Measurements from ENCODE around the gene IL1RAPL2. TPM values are rescaled to one million over a fixed set of nuclear protein-coding genes. Genes with fewer than 3 reads are reported as not detected.

The IL1RAPL2 gene
- total and polyA plus RNA-seq, 10 of the 15 experiments (the other 5 are each of a cell fraction or from before 2014, with no cell fraction given): 0.19 TPM; not detected in 9

DNA sequence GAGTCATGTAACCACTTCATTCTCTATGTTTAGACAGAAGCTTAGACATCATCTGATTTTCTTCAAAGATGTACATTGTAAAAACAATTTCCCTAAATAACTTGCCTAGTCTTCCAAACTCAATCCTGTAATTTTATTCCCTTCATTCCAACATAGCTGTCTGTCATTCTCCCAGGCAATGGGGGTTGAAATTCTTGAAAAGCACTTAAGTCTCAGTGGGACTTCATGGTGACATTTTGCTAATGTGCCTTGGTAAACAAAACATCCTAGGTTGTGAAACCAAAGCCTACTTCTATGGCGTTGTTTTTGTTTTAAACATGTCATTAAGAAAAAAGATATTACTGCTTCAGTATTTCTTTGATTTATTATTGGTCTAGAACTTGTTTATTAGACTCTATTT is 1134.3 kb downstream of the IL1RAPL2 start:
- Histone ChIP-seq H3K27ac (ENCODE audit: control insufficient read depth, insufficient read depth) (no peak overlapping the region), H4K20me1 (ENCODE audit: control insufficient read depth, insufficient read depth) (no peaks in the 10 kb centered on the region), H3K4me3 (no peak overlapping the region), H2AFZ (ENCODE audit: control insufficient read depth, low read depth, low read length) (no peak overlapping the region), H3K79me2 (ENCODE audit: control insufficient read depth, insufficient read depth, low read length) (no peaks in the 10 kb centered on the region), H3K4me1 (ENCODE audit: control insufficient read depth, insufficient read depth, low read length) (no peaks in the 10 kb centered on the region), H3K9ac (ENCODE audit: control insufficient read depth, insufficient read depth, low read length) (no peak overlapping the region), H3K27me3 (replicated peaks in 1 of 2; ENCODE audit: control insufficient read depth in 2 of 2, insufficient read depth in 2 of 2, low read length in 1 of 2) (no peaks in the 10 kb centered on the region), H3K4me2 (ENCODE audit: control insufficient read depth, insufficient read depth) (no peak overlapping the region), H3K36me3 (ENCODE audit: control insufficient read depth in 2 of 2, insufficient read depth in 2 of 2, low read length in 1 of 2) (no peaks in the 10 kb centered on the region), H3K9me3 (replicated peaks; ENCODE audit: control insufficient read depth, insufficient read depth, low read length) (no peaks in the 10 kb centered on the region)
- TF ChIP-seq SIN3A (IDR thresholded peaks at IDR 0.05; ENCODE audit: low read depth, low read length): no peak
- no peak for TF ChIP-seq PAX8 (IDR thresholded peaks at IDR 0.05)
- TF ChIP-seq NBN (IDR thresholded peaks at IDR 0.05): no peak
- TF ChIP-seq CHD2 (IDR thresholded peaks at IDR 0.05; ENCODE audit: borderline replicate concordance, low read depth, low read length): no peak
- TF ChIP-seq LARP7 (IDR thresholded peaks at IDR 0.05): no peak
- no peak for TF ChIP-seq POLR2A (IDR thresholded peaks at IDR 0.05; ENCODE audit: low read depth, low read length)
- TF ChIP-seq CREB1 (IDR thresholded peaks at IDR 0.05; ENCODE audit: low read depth): no peak
- no peak for TF ChIP-seq MYC (IDR thresholded peaks at IDR 0.05; ENCODE audit: insufficient read depth, insufficient read length, insufficient replicate concordance, low read length, severe bottlenecking)
- no peak for TF ChIP-seq TARDBP (IDR thresholded peaks at IDR 0.05; ENCODE audit: borderline replicate concordance)
- TF ChIP-seq E2F8 (IDR thresholded peaks at IDR 0.05; ENCODE audit: low read depth, partially characterized antibody): no peak
- TF ChIP-seq ZSCAN29 (IDR thresholded peaks at IDR 0.05): no peak
- TF ChIP-seq KAT2A (conservative IDR thresholded peaks at IDR 0.05; ENCODE audit: control insufficient read depth, low read depth, low read length): no peak
- no peak for TF ChIP-seq CBFB (IDR thresholded peaks at IDR 0.05; ENCODE audit: low read depth)
- TF ChIP-seq HDAC6 (IDR thresholded peaks at IDR 0.05; ENCODE audit: unreplicated experiment): no peak
- TF ChIP-seq, protein P1, sequence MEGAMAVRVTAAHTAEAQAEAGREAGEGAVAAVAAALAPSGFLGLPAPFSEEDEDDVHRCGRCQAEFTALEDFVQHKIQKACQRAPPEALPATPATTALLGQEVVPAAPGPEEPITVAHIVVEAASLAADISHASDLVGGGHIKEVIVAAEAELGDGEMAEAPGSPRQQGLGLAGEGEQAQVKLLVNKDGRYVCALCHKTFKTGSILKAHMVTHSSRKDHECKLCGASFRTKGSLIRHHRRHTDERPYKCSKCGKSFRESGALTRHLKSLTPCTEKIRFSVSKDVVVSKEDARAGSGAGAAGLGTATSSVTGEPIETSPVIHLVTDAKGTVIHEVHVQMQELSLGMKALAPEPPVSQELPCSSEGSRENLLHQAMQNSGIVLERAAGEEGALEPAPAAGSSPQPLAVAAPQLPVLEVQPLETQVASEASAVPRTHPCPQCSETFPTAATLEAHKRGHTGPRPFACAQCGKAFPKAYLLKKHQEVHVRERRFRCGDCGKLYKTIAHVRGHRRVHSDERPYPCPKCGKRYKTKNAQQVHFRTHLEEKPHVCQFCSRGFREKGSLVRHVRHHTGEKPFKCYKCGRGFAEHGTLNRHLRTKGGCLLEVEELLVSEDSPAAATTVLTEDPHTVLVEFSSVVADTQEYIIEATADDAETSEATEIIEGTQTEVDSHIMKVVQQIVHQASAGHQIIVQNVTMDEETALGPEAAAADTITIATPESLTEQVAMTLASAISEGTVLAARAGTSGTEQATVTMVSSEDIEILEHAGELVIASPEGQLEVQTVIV (IDR thresholded peaks at IDR 0.05; ENCODE audit: borderline replicate concordance, partially characterized antibody): no peak
- TF ChIP-seq SREBF1 (IDR thresholded peaks at IDR 0.05; ENCODE audit: low read length): no peak
- no peak for TF ChIP-seq WRNIP1 (IDR thresholded peaks at IDR 0.05; ENCODE audit: borderline replicate concordance, low read depth, low read length)
- no peak for TF ChIP-seq TAF1 (IDR thresholded peaks at IDR 0.05; ENCODE audit: borderline replicate concordance, low read depth, low read length)
- ChIA-PET CTCF (interaction anchor here (0.7 kb wide), 1 partner anchor 17 kb away, joined by 3 read pairs; no protein-coding TSS in a partner anchor), RAD21 (ENCODE audit: unreplicated experiment) (no interaction called here), SMC1A (ENCODE audit: uncharacterized antibody, unreplicated experiment) (no interaction called here), POLR2A (no interaction called here)
- BruUV-seq (replicated peaks): no TSS peak
- WGBS (ENCODE audit: insufficient coverage, insufficient replicate concordance, low lambda C conversion rate, missing lambda C conversion rate): 0% methylated on average over 1 of the region's 1 CpG
- ATAC-seq (no peak), FAIRE-seq (no peak), DNase-seq (ENCODE audit: low read depth, low spot score) (no peak)
- intact Hi-C loops (cut with micrococcal nuclease; ENCODE audit: unreplicated experiment) (no loop called here), in situ Hi-C loops (cut with MboI) (no loop called here)
